DND-41 (cell line): ENCODE measurements around the gene COG5.

Experiments used
- ATAC-seq: fragments of 200-7000 bp; cut with Tn5 transposase; 3 replicates; pipeline ENCODE4 v1.9.1; 2021; ENCODE audit warnings: low read depth; ENCODE audit not compliant: insufficient read depth
- DNase-seq: peaks from one replicate; pipeline ENCODE4 v3.0.0-alpha.2; 2020
- H2AFZ ChIP-seq: 2 replicates; pipeline ENCODE4 v1.6.0; 2012; ENCODE audit warnings: low read depth, low read length
- H3K27ac ChIP-seq: 2 replicates; pipeline ENCODE4 v1.5.1; 2012; ENCODE audit warnings: low read length, inconsistent platforms
- H3K27me3 ChIP-seq: fragments of 200-600 bp; sonication (generic); 2 replicates; pipeline ENCODE4 v1.6.0; 2012; ENCODE audit warnings: low read length, mild to moderate bottlenecking, inconsistent platforms; ENCODE audit not compliant: insufficient read depth, poor library complexity
- H3K36me3 ChIP-seq: 2 replicates; pipeline ENCODE4 v1.5.1; 2012; ENCODE audit warnings: low read length, inconsistent platforms; ENCODE audit not compliant: insufficient read depth
- H3K4me1 ChIP-seq: 2 replicates; pipeline ENCODE4 v1.5.1; 2012; ENCODE audit warnings: mild to moderate bottlenecking, low read length; ENCODE audit not compliant: insufficient read depth
- H3K4me2 ChIP-seq: 2 replicates; pipeline ENCODE4 v1.6.0; 2012; ENCODE audit warnings: mild to moderate bottlenecking, moderate library complexity, low read length, inconsistent platforms; ENCODE audit not compliant: insufficient read depth
- H3K4me3 ChIP-seq, 2 experiments: fragments of 200-600 bp in 1 of 2; shearing (Covaris generic) in 1 of 2; 2 replicates each; pipeline ENCODE4 v1.5.1; 2012 to 2016; ENCODE audit warnings: inconsistent platforms in 2 of 2, low read length in 2 of 2, mild to moderate bottlenecking in 2 of 2, low read depth in 1 of 2, moderate library complexity in 1 of 2
- H3K79me2 ChIP-seq: 2 replicates; pipeline ENCODE4 v1.6.0; 2012; ENCODE audit warnings: low read length, inconsistent platforms; ENCODE audit not compliant: insufficient read depth
- H3K9ac ChIP-seq: 2 replicates; pipeline ENCODE4 v1.6.0; 2012; ENCODE audit warnings: low read depth, mild to moderate bottlenecking, inconsistent platforms, low read length, moderate library complexity
- H3K9me3 ChIP-seq: 2 replicates; pipeline ENCODE4 v1.5.1; 2012; ENCODE audit warnings: low read length, moderate library complexity, mild to moderate bottlenecking, inconsistent platforms; ENCODE audit not compliant: insufficient read depth, severe bottlenecking
- H4K20me1 ChIP-seq: 2 replicates; pipeline ENCODE4 v1.6.0; 2012; ENCODE audit warnings: low read length; ENCODE audit not compliant: insufficient read depth
- CTCF ChIP-seq: IDR thresholded peaks from 2 replicates; pipeline ENCODE4 v1.5.1; 2012; ENCODE audit warnings: borderline replicate concordance, low read length, moderate library complexity, mild to moderate bottlenecking; ENCODE audit not compliant: poor library complexity, severe bottlenecking; ENCODE audit errors: extremely low read depth
- EZH2 ChIP-seq: IDR thresholded peaks from 3 replicates; pipeline ENCODE4 v1.6.1; 2012; ENCODE audit warnings: borderline replicate concordance, low read depth, mild to moderate bottlenecking, moderate library complexity, low read length, inconsistent platforms; ENCODE audit not compliant: severe bottlenecking

Gene COG5

GRCh38 chr7:107441581-107442422, 121.9 kb downstream of the COG5 start:
- H3K27ac ChIP-seq = no peak overlapping the region
- no peak overlapping the region for H2AFZ ChIP-seq
- no peak for ATAC-seq

GRCh38 chr7:107439025-107439424, 124.7 kb downstream of the COG5 start:
- TF ChIP-seq EZH2 (no peak), CTCF (no peak)
- Histone ChIP-seq H3K9ac (no peak overlapping the region), H3K9me3 (no peaks in the 10 kb centered on the region), H3K36me3 (0 out of 2 replicates have a peak, but pooled peaks cover 3% of the 10 kb centered on the region), H3K27ac (no peak overlapping the region), H4K20me1 (no peaks in the 10 kb centered on the region), H3K4me1 (no peaks in the 10 kb centered on the region), H2AFZ (no peak overlapping the region), H3K27me3 (no peaks in the 10 kb centered on the region), H3K79me2 (no peaks in the 10 kb centered on the region), H3K4me2 (no peak overlapping the region), H3K4me3 (no peak overlapping the region)
- ATAC-seq = no peak
- DNase-seq = no peak

More at GRCh38 chr7:107441581-107442422, 121.9 kb downstream of the COG5 start:
- TF ChIP-seq CTCF (no peak), EZH2 (no peak)
- H3K9ac ChIP-seq = no peak overlapping the region
- 0 out of 2 replicates have a peak, but pooled peaks cover 3% of the 10 kb centered on the region for H3K36me3 ChIP-seq
- H3K4me3 ChIP-seq = no peak overlapping the region
- H3K4me1 ChIP-seq = no peaks in the 10 kb centered on the region
- H3K9me3 ChIP-seq = no peaks in the 10 kb centered on the region
- no peaks in the 10 kb centered on the region for H3K79me2 ChIP-seq
- DNase-seq = no peak
- no peaks in the 10 kb centered on the region for H3K27me3 ChIP-seq
- no peak overlapping the region for H3K4me2 ChIP-seq
- H4K20me1 ChIP-seq = no peaks in the 10 kb centered on the region

- DNase-seq (no peak), ATAC-seq (no peak)
- H3K4me2 ChIP-seq = no peak overlapping the region
- no peaks in the 10 kb centered on the region for H3K79me2 ChIP-seq
- no peak overlapping the region for H3K4me3 ChIP-seq
- no peaks in the 10 kb centered on the region for H3K4me1 ChIP-seq
- no peak overlapping the region for H3K9ac ChIP-seq
- H3K36me3 ChIP-seq = no peaks in the 10 kb centered on the region
- TF ChIP-seq EZH2 = no peak
- no peak for TF ChIP-seq CTCF
- no peaks in the 10 kb centered on the region for H4K20me1 ChIP-seq
- H3K9me3 ChIP-seq = peaks cover 2% of the 10 kb centered on the region
- H3K27ac ChIP-seq = no peak overlapping the region
- no peaks in the 10 kb centered on the region for H3K27me3 ChIP-seq
- no peak overlapping the region for H2AFZ ChIP-seq
Observed at GRCh38 chr7:107435749-107436148, 128.0 kb downstream of the COG5 start.
